ENCODE results near the gene PCDHB3. TPM values are rescaled to one million over a fixed set of nuclear protein-coding genes. Genes with fewer than 3 reads are reported as not detected.

The PCDHB3 gene
- total and polyA plus RNA-seq, 2 experiments from 2014 or later, result 5.2 to 15.3 TPM

- H3K9me3 Mint-ChIP-seq, result peaks cover 4% of the 10 kb centered on the region; the same call in 2 of the 3 replicates
- peak overlapping the region; percentile 56 for H3K27ac ChIP-seq (ENCODE audit: low read depth)
- H3F3A ChIP-seq (replicated peaks; ENCODE audit: low read depth), result no peaks in the 10 kb centered on the region
- peak; percentile 99 for ATAC-seq
- peaks cover 10% of the 10 kb centered on the region for H3K4me1 ChIP-seq (ENCODE audit: insufficient read depth)
- TF ChIP-seq POLR2AphosphoS5 (IDR thresholded peaks at IDR 0.05; ENCODE audit: low read depth) (peak; percentile 68), CTCF (conservative IDR thresholded peaks at IDR 0.05; ENCODE audit: low read depth in 2 of 2) (peak; percentile 88 to 91), REST (IDR thresholded peaks at IDR 0.05; ENCODE audit: unreplicated experiment) (no peak)
- peaks cover 4% of the 10 kb centered on the region for H3K27me3 Mint-ChIP-seq (ENCODE audit: insufficient read depth, low read depth, poor library complexity)
- H2AFZ ChIP-seq, result peak overlapping the region; percentile 24
- peak overlapping the region; percentile 81 for H3K4me2 ChIP-seq
- no peaks in the 10 kb centered on the region; the same call in 2 of the 3 replicates for H3K36me3 Mint-ChIP-seq (ENCODE audit: low read depth)
- peak overlapping the region; percentile 62 for H3K4me3 ChIP-seq
- peak overlapping the region; percentile 90 for H3K4me3 Mint-ChIP-seq
- peak overlapping the region; percentile 94 for H3K27ac Mint-ChIP-seq
- peak; percentile 90 for DNase-seq (ENCODE audit: low spot score)
- H3K36me3 ChIP-seq (ENCODE audit: insufficient read depth), result no peaks in the 10 kb centered on the region
- H3K9me2 ChIP-seq (ENCODE audit: insufficient read depth), result no peaks in the 10 kb centered on the region
- H4K20me1 ChIP-seq (replicated peaks; ENCODE audit: insufficient read depth), result no peaks in the 10 kb centered on the region
- peaks cover 12% of the 10 kb centered on the region; the same call in 1 of the 2 replicates for H3K27me3 ChIP-seq (ENCODE audit: insufficient read depth)
- no peaks in the 10 kb centered on the region for H3K79me2 ChIP-seq (replicated peaks; ENCODE audit: insufficient read depth)
- H3K4me1 Mint-ChIP-seq, result no peaks in the 10 kb centered on the region; the same call in 1 of the 3 replicates
Measured at GRCh38 chr5:141084487-141084989, 15.7 kb upstream of the PCDHB3 start.

GRCh38 chr5:141094481-141095262 is 5.6 kb upstream of the PCDHB3 start, which contains the start of gene PCDHB2:
PCDHB2 (plus strand) TSS chr5:141094615; CDS start chr5:141094791, 176 bp downstream.
- DNase-seq (ENCODE audit: low spot score), result peak; percentile 98
- Mint-ChIP-seq H3K4me3 (peak within 1 kb of the TSS; percentile 93), H3K27ac (peak within 1 kb of the TSS; percentile 95), H3K36me3 (ENCODE audit: low read depth) (peaks cover 35% of the 10 kb centered on the region), H3K27me3 (ENCODE audit: insufficient read depth, low read depth, poor library complexity) (no peaks in the 10 kb centered on the region), H3K9me3 (peaks cover 26% of the 10 kb centered on the region; the same call in 2 of the 3 replicates), H3K4me1 (peaks cover 8% of the 10 kb centered on the region; the same call in 2 of the 3 replicates)
- peak; percentile 28; the same call in 1 of the 2 replicates for TF ChIP-seq ETS1 (IDR thresholded peaks at IDR 0.05)
- no peak for TF ChIP-seq ZNF331 (CRISPR knock-in tag; IDR thresholded peaks at IDR 0.05; ENCODE audit: low read depth)
- peak; percentile 60 for TF ChIP-seq JUNB (IDR thresholded peaks at IDR 0.05; ENCODE audit: unreplicated experiment)
- peak; percentile 88 to 89 for TF ChIP-seq CTCF (conservative IDR thresholded peaks at IDR 0.05; ENCODE audit: low read depth in 2 of 2)
- peak; percentile 83 for TF ChIP-seq POLR2AphosphoS5 (IDR thresholded peaks at IDR 0.05; ENCODE audit: low read depth)
- TF ChIP-seq STAT1 (IDR thresholded peaks at IDR 0.05; ENCODE audit: unreplicated experiment), result no peak
- Histone ChIP-seq H3K4me2 (peak within 1 kb of the TSS; percentile 89), H3K36me3 (ENCODE audit: insufficient read depth) (no peaks in the 10 kb centered on the region), H3K79me2 (replicated peaks; ENCODE audit: insufficient read depth) (peaks cover 30% of the 10 kb centered on the region), H2AFZ (peak within 1 kb of the TSS; percentile 7), H3K4me1 (ENCODE audit: insufficient read depth) (no peaks in the 10 kb centered on the region), H4K20me1 (replicated peaks; ENCODE audit: insufficient read depth) (no peaks in the 10 kb centered on the region; the same call in 1 of the 2 replicates), H3K27ac (ENCODE audit: low read depth) (peak within 1 kb of the TSS; percentile 70), H3K27me3 (ENCODE audit: insufficient read depth) (no peaks in the 10 kb centered on the region), H3K4me3 (peak within 1 kb of the TSS; percentile 68), H3F3A (replicated peaks; ENCODE audit: low read depth) (no peaks in the 10 kb centered on the region), H3K9me2 (ENCODE audit: insufficient read depth) (no peaks in the 10 kb centered on the region)
- peak; percentile 97 for ATAC-seq
